Measurements from ENCODE around the gene CACNA1D. TPM values are rescaled to one million over a fixed set of nuclear protein-coding genes. Genes with fewer than 3 reads are reported as not detected.

Gene CACNA1D
- total RNA-seq, 4 donors from 2014 or later, result 0.75 to 2.5 (median 1.2) TPM

GRCh38 chr3:53750253-53751210, 256.1 kb downstream of the CACNA1D start:
- no peak for TF ChIP-seq EP300 (IDR thresholded peaks at IDR 0.05)
- no peak for TF ChIP-seq CTCF (IDR thresholded peaks at IDR 0.05)
- 79% methylated on average over 14 of the region's 17 CpGs for WGBS
- intact Hi-C loops (cut with DNase I), result no loop called here

GRCh38 chr3:53753518-53754183, 259.2 kb downstream of the CACNA1D start:
- H3K36me3 ChIP-seq, result no peaks in the 10 kb centered on the region
- H3K4me1 ChIP-seq, result peaks cover 0 to 6% (median 0%) of the 10 kb centered on the region in 4 donors
- no peaks in the 10 kb centered on the region for H3K27me3 ChIP-seq
- intact Hi-C loops (cut with DNase I), result no loop called here
- TF ChIP-seq CTCF (IDR thresholded peaks at IDR 0.05) (no peak), EP300 (IDR thresholded peaks at IDR 0.05) (no peak), POLR2AphosphoS5 (IDR thresholded peaks at IDR 0.05) (no peak), POLR2A (IDR thresholded peaks at IDR 0.05; ENCODE audit: low read depth) (no peak)
- H3K4me3 ChIP-seq, result no peak overlapping the region
- no peak for DNase-seq (ENCODE audit: extremely low spot score)
- WGBS, result 83% methylated on average over 9 of the region's 9 CpGs
- no peaks in the 10 kb centered on the region for H3K9me3 ChIP-seq
- H3K27ac ChIP-seq (replicated peaks in 1 of 4), result no peak overlapping the region

More at GRCh38 chr3:53750253-53751210, 256.1 kb downstream of the CACNA1D start:
- Histone ChIP-seq H3K4me3 (no peak overlapping the region), H3K9me3 (no peaks in the 10 kb centered on the region), H3K4me1 (peaks cover 0 to 6% (median 0%) of the 10 kb centered on the region in 4 donors), H3K27ac (replicated peaks in 1 of 4) (no peak overlapping the region), H3K36me3 (no peaks in the 10 kb centered on the region), H3K27me3 (no peaks in the 10 kb centered on the region)
- no peak for DNase-seq (ENCODE audit: extremely low spot score)

GRCh38 chr3:53754325-53754724, 259.9 kb downstream of the CACNA1D start:
- WGBS, result 91% methylated on average over 7 of the region's 9 CpGs
- Histone ChIP-seq H3K27me3 (no peaks in the 10 kb centered on the region), H3K4me3 (no peak overlapping the region), H3K4me1 (peaks cover 0 to 6% (median 0%) of the 10 kb centered on the region in 4 donors), H3K36me3 (no peaks in the 10 kb centered on the region), H3K9me3 (no peaks in the 10 kb centered on the region), H3K27ac (replicated peaks in 1 of 4) (no peak overlapping the region)
- no peak for DNase-seq (ENCODE audit: extremely low spot score)
- no peak for TF ChIP-seq POLR2AphosphoS5 (IDR thresholded peaks at IDR 0.05)
- TF ChIP-seq POLR2A (IDR thresholded peaks at IDR 0.05; ENCODE audit: low read depth), result no peak
- intact Hi-C loops (cut with DNase I), result no loop called here

GRCh38 chr3:53758846-53759245, 264.4 kb downstream of the CACNA1D start:
- TF ChIP-seq CTCF (IDR thresholded peaks at IDR 0.05) (no peak), EP300 (IDR thresholded peaks at IDR 0.05) (no peak), POLR2AphosphoS5 (IDR thresholded peaks at IDR 0.05) (no peak), POLR2A (IDR thresholded peaks at IDR 0.05; ENCODE audit: low read depth) (no peak)
- H3K9me3 ChIP-seq, result no peaks in the 10 kb centered on the region
- no peaks in the 10 kb centered on the region for H3K27me3 ChIP-seq
- 71% methylated on average over 3 of the region's 3 CpGs for WGBS
- no peak overlapping the region for H3K4me3 ChIP-seq
- no peaks in the 10 kb centered on the region for H3K4me1 ChIP-seq
- intact Hi-C loops (cut with DNase I), result no loop called here
- H3K27ac ChIP-seq (replicated peaks in 1 of 4), result no peak overlapping the region
- DNase-seq (ENCODE audit: extremely low spot score), result no peak
- H3K36me3 ChIP-seq, result no peaks in the 10 kb centered on the region

GRCh38 chr3:53763353-53763752, 268.9 kb downstream of the CACNA1D start:
- H3K27ac ChIP-seq (replicated peaks in 1 of 4), result no peak overlapping the region
- H3K4me1 ChIP-seq, result no peaks in the 10 kb centered on the region
- no peaks in the 10 kb centered on the region for H3K36me3 ChIP-seq
- intact Hi-C loops (cut with DNase I), result no loop called here
- TF ChIP-seq POLR2A (IDR thresholded peaks at IDR 0.05; ENCODE audit: low read depth) (no peak), EP300 (IDR thresholded peaks at IDR 0.05) (no peak), CTCF (IDR thresholded peaks at IDR 0.05) (no peak), POLR2AphosphoS5 (IDR thresholded peaks at IDR 0.05) (no peak)
- WGBS, result 89% methylated on average over 6 of the region's 7 CpGs
- H3K4me3 ChIP-seq, result no peak overlapping the region
- no peak for DNase-seq (ENCODE audit: extremely low spot score)
- peaks cover 0 to 8% (median 0%) of the 10 kb centered on the region in 4 donors for H3K27me3 ChIP-seq
- no peaks in the 10 kb centered on the region for H3K9me3 ChIP-seq

Data from esophagus muscularis mucosa (tissue), 4 donors.